ENCODE measurements around the gene ZMYM4.
A peak's percentile ranks its signal among the peaks of the same experiment; 100 is the strongest.
"Not testable (repeated sequence)": the region's sequence is repeated elsewhere in the genome, so short reads cannot be mapped to it uniquely, and the experiment has no call there.

Gene ZMYM4

DNA sequence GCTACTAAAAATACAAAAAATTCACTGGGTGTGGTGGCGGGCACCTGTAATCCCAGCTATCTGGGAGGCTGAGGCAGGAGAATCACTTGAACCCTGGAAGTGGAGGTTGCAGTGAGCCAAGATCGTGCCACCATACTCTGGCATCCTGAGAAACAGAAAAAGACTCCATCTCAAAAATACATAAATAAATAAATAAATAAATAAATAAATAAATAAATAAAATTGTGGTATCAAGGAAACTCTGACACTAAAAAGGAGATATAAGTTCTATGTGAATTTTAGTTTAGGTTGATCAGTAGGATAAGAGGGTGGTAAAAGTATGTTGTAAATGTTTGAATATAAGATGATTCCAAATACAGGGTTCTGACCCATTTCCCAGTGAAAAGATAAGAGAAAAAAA is 63.1 kb downstream of the ZMYM4 start:
- not testable (repeated sequence) for DNase-seq

GRCh38 chr1:35334485-35334884 is 66.0 kb downstream of the ZMYM4 start:
- DNase-seq: no peak

- no peak for DNase-seq
Measured at GRCh38 chr1:35340519-35340918, 72.0 kb downstream of the ZMYM4 start.

DNA sequence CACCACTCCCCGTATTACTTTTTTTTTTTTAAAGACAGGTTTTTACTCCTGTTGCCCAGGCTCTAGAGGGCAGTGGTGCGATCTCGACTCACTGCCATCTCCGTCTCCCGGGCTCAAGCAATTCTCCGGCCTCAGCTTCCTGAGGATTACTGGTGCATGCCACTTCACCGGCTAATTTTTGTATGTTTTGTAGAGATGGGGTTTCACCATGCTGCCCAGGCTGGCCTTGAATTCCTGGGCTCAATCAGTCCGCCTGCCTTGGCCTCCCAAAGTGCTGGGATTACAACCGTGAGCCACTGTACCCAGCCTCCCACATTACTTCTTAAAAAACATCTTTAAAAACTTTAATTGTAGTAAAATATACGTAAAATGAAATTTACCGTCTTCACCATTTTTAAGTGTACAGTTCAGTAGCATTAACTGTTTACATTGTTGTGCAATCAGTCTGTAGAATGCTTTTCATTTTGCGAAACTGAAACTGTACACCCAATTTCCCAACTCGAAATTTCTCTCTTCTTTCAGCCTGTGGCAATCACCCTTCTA is 77.0 kb downstream of the ZMYM4 start:
- DNase-seq: peak; percentile 84

DNA sequence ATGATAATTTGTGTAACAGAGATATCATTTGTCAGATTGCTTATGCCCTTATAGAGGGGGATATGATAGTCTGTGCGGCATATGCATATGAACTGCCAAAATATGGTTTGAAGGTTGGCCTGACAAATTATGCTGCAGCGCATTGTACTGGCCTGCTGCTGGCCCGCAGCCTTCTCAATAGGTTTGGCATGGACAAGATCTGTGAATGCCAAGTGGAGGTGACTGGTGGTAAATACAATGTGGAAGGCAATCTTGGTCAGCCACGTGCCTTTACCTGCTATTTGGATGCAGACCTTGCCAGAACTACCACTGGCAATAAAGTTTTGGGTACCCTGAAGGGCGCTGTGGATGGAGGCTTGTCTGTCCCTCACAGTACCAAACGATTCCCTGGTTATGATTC is 82.4 kb downstream of the ZMYM4 start:
- no peak for DNase-seq

DNA sequence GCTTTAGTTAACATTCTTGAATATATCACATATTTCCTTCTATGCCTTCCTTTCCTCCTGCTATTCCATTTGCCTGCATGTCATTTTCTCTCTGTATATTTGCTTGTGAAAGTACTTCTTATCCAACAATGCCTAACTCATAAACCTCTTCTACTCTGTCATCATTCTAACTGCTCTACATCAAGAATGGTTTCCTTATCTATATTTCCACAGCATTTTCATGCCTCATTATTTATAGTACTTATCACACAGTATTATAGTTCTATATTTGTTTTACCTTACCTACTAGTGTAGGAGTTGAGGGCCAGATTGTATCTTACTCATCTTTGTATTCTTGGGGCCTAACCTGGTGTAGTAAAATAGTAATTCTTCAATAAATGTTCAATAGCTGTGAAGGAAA is 91.5 kb downstream of the ZMYM4 start:
- DNase-seq: no peak

GRCh38 chr1:35361638-35362037 is 93.1 kb downstream of the ZMYM4 start:
- DNase-seq: no peak

DNA sequence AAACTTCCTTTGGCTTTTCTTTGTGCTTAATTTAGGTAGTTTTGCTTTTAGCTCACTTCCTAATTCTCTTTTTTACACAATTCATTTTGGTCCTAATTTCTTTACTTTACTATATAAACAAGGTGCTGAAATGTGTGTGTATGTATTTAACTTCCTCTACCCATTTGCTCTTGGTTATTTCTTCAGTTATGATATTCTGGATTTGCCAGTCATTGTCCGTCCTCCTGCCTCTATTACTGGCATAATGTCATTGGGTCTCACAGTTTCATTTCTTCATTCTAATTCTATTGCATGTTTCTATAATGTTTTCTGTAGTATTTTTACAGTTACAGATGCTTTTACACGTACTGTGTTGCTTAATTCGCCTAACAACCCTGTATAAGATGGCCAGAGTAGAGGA is 96.2 kb downstream of the ZMYM4 start:
- DNase-seq: peak; percentile 93

DNA sequence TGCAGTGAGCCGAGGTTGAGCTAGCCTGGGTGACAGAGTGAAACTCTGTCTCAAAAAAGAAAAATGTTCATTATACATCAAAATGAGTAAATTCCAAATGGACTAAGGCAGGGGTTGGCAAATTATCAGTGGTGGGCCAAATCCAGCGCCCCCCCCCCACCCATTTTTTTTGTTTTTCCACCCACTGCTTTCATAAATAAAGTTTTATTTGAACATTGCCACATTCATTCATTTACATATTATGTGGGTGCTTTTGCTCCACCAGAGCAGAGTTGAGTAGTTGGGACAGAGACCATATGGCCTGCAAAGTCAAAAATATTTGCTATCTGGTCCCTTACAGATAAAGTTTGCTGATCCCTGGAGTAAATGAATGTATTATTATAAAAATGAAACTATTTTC is 99.4 kb downstream of the ZMYM4 start:
- DNase-seq: no peak

GRCh38 chr1:35369922-35370671 is 101.6 kb downstream of the ZMYM4 start:
- DNase-seq: peak; percentile 38

- peak; percentile 19 for DNase-seq
Measured at GRCh38 chr1:35371506-35371905, 103.0 kb downstream of the ZMYM4 start.

DNA sequence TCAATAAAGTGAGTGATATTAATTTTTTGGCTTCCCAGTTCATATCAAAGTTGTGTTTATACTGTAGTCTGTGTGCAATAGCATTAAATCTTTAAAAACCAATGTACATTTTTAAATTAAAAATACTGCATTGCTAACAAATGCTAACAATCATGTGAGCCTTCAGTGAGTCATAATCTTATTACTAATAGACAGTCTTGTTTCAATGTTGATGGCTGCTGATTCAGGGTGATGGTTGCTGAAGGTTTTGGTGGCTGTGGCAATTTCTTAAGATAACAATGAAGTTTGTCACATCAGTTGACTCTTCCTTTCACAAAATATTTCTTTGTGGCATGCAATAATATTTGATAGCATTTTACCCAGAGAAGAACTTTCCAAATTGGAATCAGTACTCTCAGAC is 109.0 kb downstream of the ZMYM4 start:
- DNase-seq: no peak

DNA sequence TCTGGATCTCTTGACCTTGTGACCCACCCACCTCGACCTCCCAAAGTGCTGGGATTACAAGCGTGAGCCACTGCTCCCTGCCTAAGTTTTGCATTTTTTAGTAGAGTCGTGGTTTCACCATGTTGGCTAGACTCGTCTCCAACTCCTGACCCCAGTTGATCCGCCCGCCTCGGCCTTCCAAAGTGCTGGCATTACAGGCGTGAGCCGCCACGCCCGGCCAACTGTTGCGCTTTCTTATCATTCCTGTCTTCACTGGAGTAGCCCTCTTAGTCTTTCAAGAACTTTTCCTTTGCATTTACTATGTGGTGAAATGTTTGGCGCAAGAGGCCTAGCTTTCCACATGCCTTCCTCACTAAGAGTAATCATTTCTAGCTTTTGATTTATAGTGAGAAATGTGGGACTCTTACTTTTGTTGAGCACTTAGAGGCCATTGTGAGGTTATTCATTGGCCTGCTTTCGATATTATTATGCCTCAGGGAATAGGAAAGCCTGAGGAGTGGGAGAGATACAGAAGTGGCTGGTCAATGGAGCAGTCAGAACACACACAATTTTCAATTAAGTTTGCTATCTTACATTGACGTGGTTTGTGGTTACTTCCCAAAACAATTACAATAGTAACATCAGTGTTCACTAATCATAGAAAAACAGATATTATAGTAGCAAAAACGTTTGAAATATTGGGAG is 111.0 kb downstream of the ZMYM4 start:
- no peak for DNase-seq

- not testable (repeated sequence) for DNase-seq
Measured at GRCh38 chr1:35380111-35380510, 111.6 kb downstream of the ZMYM4 start.

GRCh38 chr1:35382107-35382506 is 113.6 kb downstream of the ZMYM4 start:
- DNase-seq: no peak

DNA sequence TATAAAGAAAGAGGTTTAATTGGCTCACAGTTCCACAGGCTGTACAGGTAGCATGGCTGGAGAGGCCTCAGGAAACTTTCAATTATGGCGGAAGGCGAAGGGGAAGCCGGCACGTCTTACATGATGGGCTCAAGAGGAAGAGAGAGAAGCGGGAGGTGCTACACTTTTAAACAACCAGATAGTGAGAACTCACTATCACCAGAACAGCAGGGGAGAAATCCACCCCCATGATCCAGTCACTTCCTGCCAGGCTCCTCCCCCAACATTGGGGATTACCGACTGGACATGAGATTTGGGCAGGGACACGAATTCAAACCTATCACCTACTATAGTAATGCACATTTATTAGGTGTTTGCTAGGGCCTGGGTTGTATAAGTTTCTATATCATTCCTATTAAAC is 117.8 kb downstream of the ZMYM4 start:
- DNase-seq: no peak

DNA sequence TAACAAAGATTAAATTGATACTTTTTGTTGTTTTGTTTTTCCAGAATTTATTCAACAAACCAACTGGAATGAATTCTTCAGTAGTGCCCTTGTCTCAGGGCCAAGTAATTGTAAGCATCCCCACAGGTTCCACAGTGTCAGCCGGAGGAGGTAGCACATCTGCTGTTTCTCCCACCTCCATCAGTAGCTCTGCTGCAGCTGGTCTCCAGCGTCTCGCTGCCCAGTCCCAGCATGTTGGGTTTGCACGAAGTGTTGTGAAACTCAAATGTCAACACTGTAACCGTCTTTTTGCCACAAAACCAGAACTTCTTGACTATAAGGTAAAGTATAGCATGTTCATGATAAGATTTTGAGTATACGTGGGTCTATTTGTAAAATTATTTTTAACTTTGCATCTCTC is 118.5 kb downstream of the ZMYM4 start:
- DNase-seq: peak; percentile 76

DNA sequence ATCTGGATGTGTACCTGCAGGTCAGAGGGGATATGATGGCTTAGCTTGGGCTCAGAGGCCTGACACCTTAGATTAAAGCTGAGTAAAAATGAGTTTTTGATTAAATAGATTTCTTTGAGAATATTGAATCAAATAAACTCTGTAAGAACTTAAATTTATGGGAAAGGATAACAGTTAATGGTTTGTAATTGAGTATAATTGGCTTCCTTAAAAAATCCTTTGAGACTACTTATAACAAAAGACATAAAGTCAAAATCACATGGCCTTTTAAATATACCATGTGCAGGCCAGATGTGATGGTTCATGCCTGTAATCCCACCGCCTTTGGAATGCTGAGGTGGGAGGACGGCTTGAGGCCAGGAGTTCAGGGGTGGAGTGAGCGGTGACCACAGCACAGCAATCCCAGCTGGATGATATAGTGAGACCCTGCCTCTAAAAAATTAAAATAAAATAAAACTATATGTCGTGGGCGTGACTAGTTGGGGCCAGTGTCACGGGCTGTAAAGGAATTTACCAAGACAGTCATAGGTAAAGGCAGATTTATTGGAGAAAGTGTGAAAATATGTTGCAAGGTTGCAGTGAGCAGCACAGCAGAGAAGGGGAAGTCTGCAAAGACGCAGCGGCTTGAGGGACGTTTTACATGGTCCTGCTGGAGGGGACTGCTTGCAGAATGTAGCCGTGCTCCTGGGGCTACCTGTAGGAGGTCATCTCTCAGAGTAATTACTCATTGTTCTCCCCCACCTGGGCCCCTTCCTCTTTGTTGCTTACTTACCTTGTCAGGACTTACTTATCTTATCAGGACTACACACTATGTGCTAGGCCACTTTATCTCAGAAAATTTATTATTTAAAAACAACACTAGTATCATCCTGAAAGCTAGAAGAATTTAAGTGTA is 122.3 kb downstream of the ZMYM4 start:
- peak; percentile 21 for DNase-seq

DNA sequence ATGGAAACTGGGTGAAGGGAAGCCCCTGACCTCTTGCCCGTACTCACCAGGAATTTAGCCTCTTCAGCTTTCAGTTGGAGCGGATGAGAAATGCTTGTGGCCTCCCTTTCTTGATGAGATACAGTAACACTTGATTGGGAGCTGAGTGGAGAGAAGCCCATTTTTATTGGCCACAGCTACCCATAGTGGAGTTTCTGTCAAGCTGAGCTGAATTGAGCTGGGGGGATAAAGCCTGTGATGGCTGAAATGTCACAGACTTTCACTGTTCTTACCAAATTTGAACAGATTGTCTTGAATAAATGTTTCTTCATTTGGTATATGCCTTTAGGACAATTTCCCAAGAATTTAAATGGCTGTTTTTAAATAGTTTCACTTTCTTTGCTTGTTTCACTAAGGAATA is 125.9 kb downstream of the ZMYM4 start:
- no peak for DNase-seq

GRCh38 chr1:35398739-35399138 is 130.2 kb downstream of the ZMYM4 start:
- DNase-seq: no peak

DNA sequence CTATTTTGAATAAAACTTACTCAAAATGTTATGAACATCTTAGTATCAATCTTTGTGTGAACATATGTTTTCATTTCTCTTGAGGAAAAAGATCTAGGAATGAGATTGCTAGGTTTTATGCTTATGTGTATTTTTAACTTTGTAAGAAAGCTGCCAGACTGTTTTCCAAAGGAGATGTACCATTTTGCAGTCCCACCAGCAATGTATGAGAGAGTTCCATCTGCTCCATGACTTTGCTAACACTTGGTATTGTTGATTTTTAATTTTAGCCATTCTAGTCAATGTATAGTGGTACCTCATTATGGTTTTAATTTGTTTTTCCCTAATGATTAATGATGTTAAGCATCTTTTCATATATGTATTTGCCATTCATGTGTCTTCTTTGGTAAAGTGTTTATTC is 132.5 kb downstream of the ZMYM4 start:
- DNase-seq: no peak

GRCh38 chr1:35406103-35406502 is 137.6 kb downstream of the ZMYM4 start:
- no peak for DNase-seq

DNA sequence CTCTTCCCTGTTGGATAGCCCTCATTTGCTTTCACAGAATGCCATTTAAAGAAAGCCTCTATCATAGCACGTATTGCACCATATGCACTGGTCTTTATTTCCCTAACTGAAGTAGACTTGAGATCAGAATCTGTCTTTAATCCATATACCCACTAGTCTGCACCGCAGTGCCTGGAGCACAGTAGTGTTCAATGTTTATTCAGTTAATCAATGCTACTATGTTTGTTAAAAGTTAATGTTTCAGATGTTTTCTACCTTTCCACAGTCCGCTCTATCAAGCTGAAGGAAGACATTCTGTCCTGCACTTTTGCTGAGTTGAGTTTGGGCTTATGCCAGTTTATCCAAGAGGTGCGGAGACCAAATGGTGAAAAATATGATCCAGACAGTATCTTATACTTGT is 139.2 kb downstream of the ZMYM4 start:
- no peak for DNase-seq

Measured in MV-4-11 (cell line).